Gastroesophageal sphincter (tissue), 4 donors: ENCODE results near the gene PCA3. TPM values are rescaled to one million over a fixed set of nuclear protein-coding genes. Genes with fewer than 3 reads are reported as not detected.

Source experiments
- ATAC-seq: fragments of 150-250 bp; one replicate; pipeline ENCODE4 v1.9.1; 2016; ENCODE audit warnings: mild to moderate bottlenecking, moderate library complexity
- H3K27ac ChIP-seq, 4 donors: fragments of 200-600 bp; sonication (generic) in 3 of 4; 1 replicate in 3 of 4; 2 replicates in 1 of 4; pipeline ENCODE4 v1.5.1; 2016 to 2019
- H3K27me3 ChIP-seq: fragments of 200-600 bp; sonication (generic); one replicate; pipeline ENCODE4 v1.5.1; 2019
- H3K36me3 ChIP-seq, 2 donors: fragments of 200-600 bp; sonication (generic); one replicate each; pipeline ENCODE4 v1.5.1; 2019; ENCODE audit warnings: control low read depth in 1 of 2
- H3K4me1 ChIP-seq, 3 donors: fragments of 200-600 bp; sonication (generic); 1 replicate in 2 of 3; 2 replicates in 1 of 3; pipeline ENCODE4 v1.5.1; 2016 to 2019; ENCODE audit warnings: control low read depth in 2 of 3
- H3K4me3 ChIP-seq, 2 donors: fragments of 200-600 bp; sonication (generic); one replicate each; pipeline ENCODE4 v1.5.1; 2019; ENCODE audit warnings: mild to moderate bottlenecking in 1 of 2, moderate library complexity in 1 of 2
- H3K9me3 ChIP-seq, 3 donors: fragments of 200-600 bp; sonication (generic); one replicate each; pipeline ENCODE4 v1.5.1; 2017 to 2019; ENCODE audit warnings: control low read depth in 2 of 3
- EP300 ChIP-seq: sonication (generic); formaldehyde crosslinking; IDR thresholded peaks from one replicate; pipeline ENCODE4 v1.6.1; 2017; ENCODE audit warnings: antibody characterized with exemption, mild to moderate bottlenecking
- POLR2A ChIP-seq, 2 donors: fragments of 450-650 bp; IDR thresholded peaks; one replicate each; pipeline ENCODE4 v1.6.1; 2017; ENCODE audit warnings: antibody characterized with exemption in 2 of 2, mild to moderate bottlenecking in 2 of 2, moderate library complexity in 1 of 2
- POLR2AphosphoS5 ChIP-seq: sonication (generic); formaldehyde crosslinking; IDR thresholded peaks from one replicate; pipeline ENCODE4 v1.6.1; 2017; ENCODE audit warnings: antibody characterized with exemption
- WGBS, 2 donors: methylation state at CpG; one replicate each; pipeline ENCODE4 v1.1.5; 2018; ENCODE audit warnings: low coverage in 1 of 2; 5-methylcytosine and 5-hydroxymethylcytosine counted together
- total RNA-seq, 4 donors: library from RNA; depleted of rRNA; stranded (reverse); fragments of >200 nt; gene quantifications; one replicate each; pipeline ENCODE4 v1.1.0, GENCODE V29; 2016
- TF ChIP-seq, protein P1 (sequence below), 4 experiments: fragments of 200-600 bp in 2 of 4; fragments of 450-650 bp in 2 of 4; sonication (generic) in 1 of 4; IDR thresholded peaks; one replicate each; pipeline ENCODE4 v1.5.1; 2017 to 2019; ENCODE audit warnings: antibody characterized with exemption in 4 of 4, mild to moderate bottlenecking in 2 of 4, moderate library complexity in 2 of 4

The PCA3 gene
- total RNA-seq, 4 donors from 2014 or later: 0.16 to 0.40 (median 0.27) TPM; not detected in 1

DNA sequence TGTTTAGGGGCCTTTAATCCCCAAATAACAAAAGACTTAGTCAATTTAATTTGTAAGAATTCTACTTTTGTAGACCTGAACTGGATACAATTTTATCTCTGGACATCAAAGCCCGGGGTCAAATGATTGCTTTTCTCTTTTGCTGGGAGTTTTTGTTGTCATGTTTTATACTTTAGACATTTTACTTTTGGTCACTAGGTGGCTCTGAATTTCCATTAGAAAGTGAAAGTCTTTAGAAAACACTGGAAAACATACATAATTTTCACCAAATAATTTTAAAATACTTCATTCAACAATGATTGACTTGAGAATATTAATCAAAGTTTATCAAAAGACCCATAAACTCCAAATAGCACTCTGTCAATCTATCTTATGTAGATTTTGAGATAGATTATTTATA, 2.8 kb upstream of the PCA3 start:
- Histone ChIP-seq H3K27me3 (no peaks in the 10 kb centered on the region), H3K4me3 (no peak overlapping the region), H3K4me1 (peaks cover 0 to 44% (median 0%) of the 10 kb centered on the region in 3 donors), H3K9me3 (no peaks in the 10 kb centered on the region), H3K36me3 (peaks cover 0 to 40% of the 10 kb centered on the region in 2 donors), H3K27ac (no peak overlapping the region)
- WGBS, 2 donors: 19 to 25% methylated on average over 1 of the region's 1 CpG
- TF ChIP-seq, protein P1, sequence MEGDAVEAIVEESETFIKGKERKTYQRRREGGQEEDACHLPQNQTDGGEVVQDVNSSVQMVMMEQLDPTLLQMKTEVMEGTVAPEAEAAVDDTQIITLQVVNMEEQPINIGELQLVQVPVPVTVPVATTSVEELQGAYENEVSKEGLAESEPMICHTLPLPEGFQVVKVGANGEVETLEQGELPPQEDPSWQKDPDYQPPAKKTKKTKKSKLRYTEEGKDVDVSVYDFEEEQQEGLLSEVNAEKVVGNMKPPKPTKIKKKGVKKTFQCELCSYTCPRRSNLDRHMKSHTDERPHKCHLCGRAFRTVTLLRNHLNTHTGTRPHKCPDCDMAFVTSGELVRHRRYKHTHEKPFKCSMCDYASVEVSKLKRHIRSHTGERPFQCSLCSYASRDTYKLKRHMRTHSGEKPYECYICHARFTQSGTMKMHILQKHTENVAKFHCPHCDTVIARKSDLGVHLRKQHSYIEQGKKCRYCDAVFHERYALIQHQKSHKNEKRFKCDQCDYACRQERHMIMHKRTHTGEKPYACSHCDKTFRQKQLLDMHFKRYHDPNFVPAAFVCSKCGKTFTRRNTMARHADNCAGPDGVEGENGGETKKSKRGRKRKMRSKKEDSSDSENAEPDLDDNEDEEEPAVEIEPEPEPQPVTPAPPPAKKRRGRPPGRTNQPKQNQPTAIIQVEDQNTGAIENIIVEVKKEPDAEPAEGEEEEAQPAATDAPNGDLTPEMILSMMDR (IDR thresholded peaks at IDR 0.05): peak in 2 of 4 experiments; percentile 30 to 31
- no peak for TF ChIP-seq POLR2A (IDR thresholded peaks at IDR 0.05)
- no peak for ATAC-seq

DNA sequence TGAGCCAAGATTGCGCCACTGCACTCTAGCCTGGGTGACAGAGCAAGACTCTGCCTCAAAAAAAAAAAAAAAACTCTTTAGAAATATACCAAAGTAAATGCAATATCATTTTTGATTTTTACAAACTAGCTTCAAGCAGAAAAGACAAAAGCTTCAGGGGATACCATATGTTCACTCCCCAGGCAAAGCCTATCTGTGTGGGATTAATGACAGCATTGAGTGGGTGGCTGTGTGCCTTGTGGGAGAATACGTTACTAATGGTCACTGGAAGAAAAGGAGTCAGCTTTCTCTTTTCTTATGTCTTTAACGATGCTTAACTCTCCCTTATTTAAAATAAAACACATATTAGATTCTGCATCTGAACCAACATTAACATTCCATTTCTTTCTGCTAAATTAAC, 1.9 kb downstream of the PCA3 start:
- Histone ChIP-seq H3K4me1 (peaks cover 0 to 28% (median 0%) of the 10 kb centered on the region in 3 donors), H3K27me3 (no peaks in the 10 kb centered on the region), H3K36me3 (peaks cover 0 to 31% of the 10 kb centered on the region in 2 donors), H3K9me3 (no peaks in the 10 kb centered on the region), H3K4me3 (no peak overlapping the region), H3K27ac (no peak overlapping the region)
- no peak for ATAC-seq
- WGBS, 2 donors: 63 to 79% methylated on average over 3 of the region's 3 CpGs
- TF ChIP-seq, protein P1 (IDR thresholded peaks at IDR 0.05): no peak
- TF ChIP-seq POLR2AphosphoS5: no peak
- no peak for TF ChIP-seq EP300
- no peak for TF ChIP-seq POLR2A (IDR thresholded peaks at IDR 0.05)

DNA sequence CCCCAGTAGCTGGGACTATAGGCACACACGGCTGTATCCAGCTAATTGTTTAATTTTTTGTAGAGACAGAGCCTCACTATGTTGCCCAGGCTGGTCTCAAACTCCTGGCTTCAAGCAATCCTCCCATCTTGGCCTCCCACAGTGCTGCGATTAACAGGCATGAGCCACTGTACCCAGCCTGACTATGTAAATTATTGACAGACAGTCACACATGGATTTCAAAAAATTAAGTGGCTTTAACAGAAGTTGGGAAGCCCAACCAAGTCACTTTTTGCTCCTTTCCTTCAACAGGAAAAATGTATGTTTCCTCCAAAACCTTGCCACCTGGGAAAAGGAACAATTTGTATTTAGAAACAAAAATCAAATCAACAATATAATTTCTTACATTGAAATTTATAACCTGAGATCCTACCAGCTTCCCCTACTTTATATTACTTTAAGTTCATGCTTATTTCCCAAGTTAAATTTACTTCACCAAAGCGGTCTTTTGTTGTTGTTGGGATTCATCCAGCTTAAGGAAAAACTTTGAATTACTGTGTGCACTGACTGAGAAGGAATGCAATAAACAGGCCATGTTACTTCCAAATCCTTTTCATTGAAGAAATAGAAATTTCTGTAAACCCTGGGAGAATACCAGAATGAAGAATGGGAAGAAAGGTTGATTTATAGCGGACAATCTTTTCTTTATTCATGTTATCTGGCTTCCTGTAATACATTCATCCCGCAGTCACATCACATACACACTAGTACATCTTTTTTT, 8.6 kb downstream of the PCA3 start:
- H3K4me1 ChIP-seq: peaks cover 0 to 43% (median 0%) of the 10 kb centered on the region in 3 donors
- TF ChIP-seq, protein P1 (IDR thresholded peaks at IDR 0.05): no peak
- TF ChIP-seq EP300 (no peak), POLR2AphosphoS5 (no peak), POLR2A (IDR thresholded peaks at IDR 0.05) (no peak)
- peak overlapping the region in 1 of 4 donors; percentile 42 for H3K27ac ChIP-seq
- H3K9me3 ChIP-seq: no peaks in the 10 kb centered on the region
- no peaks in the 10 kb centered on the region for H3K27me3 ChIP-seq
- no peak for ATAC-seq
- WGBS, 2 donors: 46 to 60% methylated on average over 3 to 4 of the region's 5 CpGs
- peaks cover 0 to 6% of the 10 kb centered on the region in 2 donors for H3K36me3 ChIP-seq
- H3K4me3 ChIP-seq: no peak overlapping the region

GRCh38 chr9:76784881-76785280, 20.6 kb downstream of the PCA3 start:
- Histone ChIP-seq H3K27me3 (no peaks in the 10 kb centered on the region), H3K9me3 (no peaks in the 10 kb centered on the region), H3K36me3 (peaks cover 0 to 38% of the 10 kb centered on the region in 2 donors), H3K27ac (no peak overlapping the region), H3K4me3 (no peak overlapping the region), H3K4me1 (peaks cover 0 to 16% (median 0%) of the 10 kb centered on the region in 3 donors)
- no peak for ATAC-seq
- TF ChIP-seq POLR2AphosphoS5 (no peak), EP300 (no peak), POLR2A (IDR thresholded peaks at IDR 0.05) (no peak)
- TF ChIP-seq, protein P1 (IDR thresholded peaks at IDR 0.05): no peak

DNA sequence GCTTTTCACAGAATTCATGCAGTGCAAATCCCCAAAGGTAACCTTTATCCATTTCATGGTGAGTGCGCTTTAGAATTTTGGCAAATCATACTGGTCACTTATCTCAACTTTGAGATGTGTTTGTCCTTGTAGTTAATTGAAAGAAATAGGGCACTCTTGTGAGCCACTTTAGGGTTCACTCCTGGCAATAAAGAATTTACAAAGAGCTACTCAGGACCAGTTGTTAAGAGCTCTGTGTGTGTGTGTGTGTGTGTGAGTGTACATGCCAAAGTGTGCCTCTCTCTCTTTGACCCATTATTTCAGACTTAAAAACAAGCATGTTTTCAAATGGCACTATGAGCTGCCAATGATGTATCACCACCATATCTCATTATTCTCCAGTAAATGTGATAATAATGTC, 21.3 kb downstream of the PCA3 start:
- TF ChIP-seq POLR2AphosphoS5 (no peak), POLR2A (IDR thresholded peaks at IDR 0.05) (no peak), EP300 (no peak)
- TF ChIP-seq, protein P1 (IDR thresholded peaks at IDR 0.05): no peak
- H3K27ac ChIP-seq: no peak overlapping the region
- peaks cover 0 to 16% (median 0%) of the 10 kb centered on the region in 3 donors for H3K4me1 ChIP-seq
- no peak overlapping the region for H3K4me3 ChIP-seq
- no peaks in the 10 kb centered on the region for H3K9me3 ChIP-seq
- H3K36me3 ChIP-seq: peaks cover 0 to 40% of the 10 kb centered on the region in 2 donors
- 78 to 100% methylated on average over 1 of the region's 1 CpG for WGBS, 2 donors
- H3K27me3 ChIP-seq: no peaks in the 10 kb centered on the region
- no peak for ATAC-seq
